Measurements from ENCODE around the gene ATP8B3. TPM values are rescaled to one million over a fixed set of nuclear protein-coding genes. Genes with fewer than 3 reads are reported as not detected.

Gene ATP8B3
- total and polyA plus RNA-seq, 2 donors from 2014 or later, result 0.24 to 3.6 TPM

DNA sequence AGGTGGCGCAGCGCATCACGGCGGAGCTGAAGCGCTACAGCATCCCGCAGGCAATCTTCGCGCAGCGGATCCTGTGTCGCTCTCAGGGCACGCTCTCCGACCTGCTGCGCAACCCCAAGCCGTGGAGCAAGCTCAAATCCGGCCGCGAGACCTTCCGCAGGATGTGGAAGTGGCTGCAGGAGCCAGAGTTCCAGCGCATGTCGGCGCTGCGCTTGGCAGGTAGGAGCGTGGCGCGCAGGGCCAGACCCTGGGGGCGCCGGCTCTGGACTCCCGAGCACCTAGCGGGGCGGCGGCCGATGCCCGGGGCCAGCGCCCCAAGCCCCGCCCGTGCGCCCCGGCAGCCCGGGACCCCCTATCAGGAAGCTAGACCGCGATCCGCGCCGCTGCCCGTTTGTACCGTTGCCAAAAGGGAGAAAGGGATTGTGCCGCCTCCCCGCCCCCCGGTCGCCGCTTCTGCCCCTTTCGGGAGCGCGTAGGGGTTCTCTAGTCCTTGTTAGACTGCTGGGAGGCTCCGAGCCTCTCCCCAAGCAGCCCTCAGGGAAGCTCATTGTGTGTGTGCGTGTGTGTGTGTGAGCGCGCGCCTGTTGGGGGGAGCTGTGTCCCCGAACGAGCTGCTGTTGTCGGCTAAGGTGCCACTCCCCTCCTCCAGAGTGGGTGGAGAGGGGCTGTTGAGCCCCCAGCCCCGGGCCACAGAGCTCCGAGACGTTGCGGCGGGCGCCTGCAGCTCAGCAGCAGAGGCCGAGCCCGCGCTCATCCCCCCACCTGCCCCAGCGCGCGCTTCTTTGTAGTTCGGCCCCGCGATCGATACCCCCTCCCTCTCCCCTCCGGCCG is 57.2 kb downstream of the ATP8B3 start:
- TF ChIP-seq, protein P1, sequence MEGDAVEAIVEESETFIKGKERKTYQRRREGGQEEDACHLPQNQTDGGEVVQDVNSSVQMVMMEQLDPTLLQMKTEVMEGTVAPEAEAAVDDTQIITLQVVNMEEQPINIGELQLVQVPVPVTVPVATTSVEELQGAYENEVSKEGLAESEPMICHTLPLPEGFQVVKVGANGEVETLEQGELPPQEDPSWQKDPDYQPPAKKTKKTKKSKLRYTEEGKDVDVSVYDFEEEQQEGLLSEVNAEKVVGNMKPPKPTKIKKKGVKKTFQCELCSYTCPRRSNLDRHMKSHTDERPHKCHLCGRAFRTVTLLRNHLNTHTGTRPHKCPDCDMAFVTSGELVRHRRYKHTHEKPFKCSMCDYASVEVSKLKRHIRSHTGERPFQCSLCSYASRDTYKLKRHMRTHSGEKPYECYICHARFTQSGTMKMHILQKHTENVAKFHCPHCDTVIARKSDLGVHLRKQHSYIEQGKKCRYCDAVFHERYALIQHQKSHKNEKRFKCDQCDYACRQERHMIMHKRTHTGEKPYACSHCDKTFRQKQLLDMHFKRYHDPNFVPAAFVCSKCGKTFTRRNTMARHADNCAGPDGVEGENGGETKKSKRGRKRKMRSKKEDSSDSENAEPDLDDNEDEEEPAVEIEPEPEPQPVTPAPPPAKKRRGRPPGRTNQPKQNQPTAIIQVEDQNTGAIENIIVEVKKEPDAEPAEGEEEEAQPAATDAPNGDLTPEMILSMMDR (IDR thresholded peaks at IDR 0.05; ENCODE audit: borderline replicate concordance, extremely low read depth, insufficient read depth), result no peak
- Histone ChIP-seq H3K27ac (ENCODE audit: low read depth in 2 of 2, low read length in 2 of 2) (no peak overlapping the region), H3K9me3 (ENCODE audit: control insufficient read depth in 2 of 3, insufficient read depth in 1 of 3, low read length in 3 of 3) (no peaks in the 10 kb centered on the region), H3K4me1 (ENCODE audit: control insufficient read depth in 2 of 3, insufficient read depth in 2 of 3, low read depth in 1 of 3, low read length in 3 of 3) (no peaks in the 10 kb centered on the region), H3K36me3 (ENCODE audit: control insufficient read depth in 2 of 3, insufficient read depth in 3 of 3, low read length in 3 of 3) (no peaks in the 10 kb centered on the region), H3K27me3 (ENCODE audit: control insufficient read depth, insufficient read depth, low read length) (peaks cover 49% of the 10 kb centered on the region), H3K4me3 (ENCODE audit: low read length in 3 of 3) (no peak overlapping the region), H3K9ac (ENCODE audit: low read length in 3 of 3) (no peak overlapping the region)
- DNase-seq (peak in 1 of 5 donors; percentile 54), FAIRE-seq (no peak)
- intact Hi-C loops (cut with DNase I), result no loop called here

DNA sequence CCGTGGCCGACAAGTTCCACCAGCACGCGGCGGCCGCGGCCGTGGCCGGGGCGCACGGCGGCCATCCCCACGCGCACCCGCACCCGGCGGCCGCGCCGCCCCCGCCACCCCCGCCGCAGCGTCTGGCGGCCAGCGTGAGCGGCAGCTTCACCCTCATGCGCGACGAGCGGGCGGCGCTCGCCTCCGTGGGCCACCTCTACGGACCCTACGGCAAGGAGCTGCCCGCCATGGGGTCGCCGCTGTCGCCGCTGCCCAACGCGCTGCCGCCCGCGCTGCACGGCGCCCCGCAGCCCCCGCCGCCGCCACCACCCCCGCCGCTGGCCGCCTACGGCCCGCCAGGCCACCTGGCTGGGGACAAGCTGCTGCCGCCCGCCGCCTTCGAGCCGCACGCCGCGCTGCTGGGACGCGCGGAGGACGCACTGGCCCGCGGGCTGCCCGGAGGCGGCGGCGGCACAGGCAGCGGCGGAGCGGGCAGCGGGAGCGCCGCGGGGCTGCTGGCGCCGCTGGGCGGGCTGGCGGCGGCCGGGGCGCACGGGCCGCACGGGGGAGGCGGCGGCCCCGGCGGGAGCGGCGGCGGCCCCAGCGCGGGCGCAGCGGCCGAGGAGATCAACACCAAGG is 57.9 kb downstream of the ATP8B3 start:
- H3K9me3 ChIP-seq (ENCODE audit: control insufficient read depth in 2 of 3, insufficient read depth in 1 of 3, low read length in 3 of 3), result no peaks in the 10 kb centered on the region
- no peaks in the 10 kb centered on the region for H3K4me1 ChIP-seq (ENCODE audit: control insufficient read depth in 2 of 3, insufficient read depth in 2 of 3, low read depth in 1 of 3, low read length in 3 of 3)
- no peak overlapping the region for H3K4me3 ChIP-seq (ENCODE audit: low read length in 3 of 3)
- TF ChIP-seq, protein P1 (IDR thresholded peaks at IDR 0.05; ENCODE audit: borderline replicate concordance, extremely low read depth, insufficient read depth), result no peak
- no peaks in the 10 kb centered on the region for H3K36me3 ChIP-seq (ENCODE audit: control insufficient read depth in 2 of 3, insufficient read depth in 3 of 3, low read length in 3 of 3)
- no peak overlapping the region for H3K9ac ChIP-seq (ENCODE audit: low read length in 3 of 3)
- DNase-seq (no peak), FAIRE-seq (no peak)
- H3K27ac ChIP-seq (ENCODE audit: low read depth in 2 of 2, low read length in 2 of 2), result no peak overlapping the region
- peaks cover 43% of the 10 kb centered on the region for H3K27me3 ChIP-seq (ENCODE audit: control insufficient read depth, insufficient read depth, low read length)
- intact Hi-C loops (cut with DNase I), result no loop called here

DNA sequence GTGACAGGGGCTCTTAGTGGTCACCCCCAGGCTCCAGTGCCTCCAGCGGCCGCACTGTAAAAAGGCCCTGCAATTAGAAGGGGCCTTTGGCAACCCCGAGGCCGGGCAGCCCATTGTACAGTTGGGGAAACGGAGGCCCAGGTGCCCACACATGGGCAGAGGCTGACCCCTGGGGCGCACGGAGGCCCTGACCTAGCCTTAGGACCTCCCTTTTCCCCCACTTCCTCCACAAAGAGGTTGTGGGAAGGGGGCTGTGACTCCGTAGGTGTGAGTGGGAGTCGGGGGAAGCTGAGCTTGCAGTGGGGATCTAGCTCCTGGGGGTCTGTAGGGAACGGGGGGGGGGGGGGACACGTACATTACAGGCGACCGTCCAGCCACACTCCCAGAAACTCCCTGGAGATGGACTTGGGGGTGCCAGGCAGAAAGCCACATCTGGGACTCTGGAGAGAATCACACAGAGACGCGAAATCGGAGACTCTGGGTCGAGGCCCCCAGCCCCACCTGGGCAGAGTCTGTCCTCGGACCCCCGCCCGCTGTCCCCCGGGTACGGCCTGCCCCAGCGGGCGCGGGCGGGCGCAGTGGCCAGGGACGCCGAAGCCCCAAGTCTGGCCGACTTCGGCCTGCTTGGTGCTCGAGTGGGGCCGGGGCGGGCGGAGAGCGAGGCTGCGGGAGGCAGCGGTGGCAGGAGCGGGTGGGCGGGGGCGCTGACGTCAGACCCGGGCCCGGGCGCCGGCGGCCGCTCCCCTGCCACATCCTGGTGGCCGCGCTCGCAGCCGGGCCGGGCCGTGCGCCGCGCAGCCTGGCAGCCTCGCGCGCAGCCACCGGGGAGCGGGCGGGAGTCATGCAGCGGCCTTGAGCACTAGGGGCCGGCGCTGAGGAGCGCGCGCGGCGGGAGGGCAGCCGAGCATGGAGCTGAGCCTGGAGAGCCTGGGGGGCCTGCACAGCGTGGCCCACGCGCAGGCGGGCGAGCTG is 59.0 kb downstream of the ATP8B3 start, which contains the start of gene ONECUT3:
Gene ONECUT3, plus strand, starts transcription at position 750 of the 972 bp plus-strand sequence. Its CDS starts 157 bp downstream, at position 907.
- intact Hi-C loops (cut with DNase I), result no loop called here
- FAIRE-seq, result no peak
- Histone ChIP-seq H3K9me3 (ENCODE audit: control insufficient read depth in 2 of 3, insufficient read depth in 1 of 3, low read length in 3 of 3) (no peaks in the 10 kb centered on the region), H3K4me3 (ENCODE audit: low read length in 3 of 3) (no peak within 1 kb of the TSS), H3K27me3 (ENCODE audit: control insufficient read depth, insufficient read depth, low read length) (peaks cover 34% of the 10 kb centered on the region), H3K27ac (ENCODE audit: low read depth in 2 of 2, low read length in 2 of 2) (no peak within 1 kb of the TSS), H3K9ac (ENCODE audit: low read length in 3 of 3) (no peak within 1 kb of the TSS), H3K36me3 (ENCODE audit: control insufficient read depth in 2 of 3, insufficient read depth in 3 of 3, low read length in 3 of 3) (no peaks in the 10 kb centered on the region), H3K4me1 (ENCODE audit: control insufficient read depth in 2 of 3, insufficient read depth in 2 of 3, low read depth in 1 of 3, low read length in 3 of 3) (no peaks in the 10 kb centered on the region)
- peak in 2 of 5 donors; percentile 36 to 66 for DNase-seq
- TF ChIP-seq, protein P1 (IDR thresholded peaks at IDR 0.05; ENCODE audit: borderline replicate concordance, extremely low read depth, insufficient read depth), result no peak
